IMR-90 (cell line): ENCODE results near the gene B3GAT3. TPM values are rescaled to one million over a fixed set of nuclear protein-coding genes. Genes with fewer than 3 reads are reported as not detected.

Source experiments
- ATAC-seq: fragments of 200-7000 bp; cut with Tn5 transposase; 2 replicates; pipeline ENCODE4 v1.9.1; 2020; ENCODE audit warnings: low read depth, mild to moderate bottlenecking, moderate library complexity
- BruUV-seq: library from RNA; stranded (reverse); fragments of 400-500 nt; replicated peaks from 2 replicates; lab custom pipeline; 2021; lab: Mats Ljungman, UMichigan
- CTCF ChIA-PET: fragments of 300-600 bp; formaldehyde crosslinking; extraction: SDS; loops from one replicate; lab custom pipeline; 2021; ENCODE audit warnings: antibody characterized with exemption; lab: Yijun Ruan, JAX
- POLR2A ChIA-PET: fragments of 300-600 bp; sonication (Branson Sonifier 250); formaldehyde crosslinking; loops from one replicate; lab custom pipeline; 2022; ENCODE audit warnings: antibody characterized with exemption; ENCODE audit not compliant: unreplicated experiment; lab: Charles Lee
- DNase-seq: peaks from one replicate; pipeline ENCODE4 v3.0.0; 2013
- H2AFZ ChIP-seq: replicated peaks from 2 replicates; pipeline ENCODE3; 2013; ENCODE audit warnings: low read length, mild to moderate bottlenecking; ENCODE audit not compliant: poor library complexity
- H2AK5ac ChIP-seq: 2 replicates; pipeline ENCODE4 v1.6.1; 2013; ENCODE audit warnings: low read depth, low read length, inconsistent platforms
- H2AK9ac ChIP-seq: replicated peaks from 2 replicates; pipeline ENCODE3; 2013; ENCODE audit warnings: mild to moderate bottlenecking, low read depth, low read length, moderate library complexity; ENCODE audit not compliant: poor library complexity
- H2BK120ac ChIP-seq: 2 replicates; pipeline ENCODE4 v1.6.1; 2013; ENCODE audit warnings: low read depth, low read length, inconsistent platforms
- H2BK15ac ChIP-seq: 3 replicates; pipeline ENCODE4 v1.6.1; 2013; ENCODE audit warnings: low read depth, low read length, inconsistent platforms
- H2BK20ac ChIP-seq: 2 replicates; pipeline ENCODE4 v1.6.1; 2013; ENCODE audit warnings: low read depth, mild to moderate bottlenecking, inconsistent platforms, low read length, moderate library complexity
- H2BK5ac ChIP-seq: 2 replicates; pipeline ENCODE4 v1.6.1; 2013; ENCODE audit warnings: mild to moderate bottlenecking, low read depth, low read length, inconsistent platforms; ENCODE audit not compliant: poor library complexity, severe bottlenecking
- H3K14ac ChIP-seq: replicated peaks from 2 replicates; pipeline ENCODE4 v1.6.1; 2013; ENCODE audit warnings: low read depth, low read length, inconsistent platforms
- H3K18ac ChIP-seq: 2 replicates; pipeline ENCODE4 v1.6.1; 2013; ENCODE audit warnings: low read depth, low read length, control low read depth
- H3K23ac ChIP-seq: 2 replicates; pipeline ENCODE4 v1.6.1; 2013; ENCODE audit warnings: low read depth, low read length, inconsistent platforms
- H3K27ac ChIP-seq: 2 replicates; pipeline ENCODE4 v1.5.1; 2013; ENCODE audit warnings: mild to moderate bottlenecking, control low read depth, low read length; ENCODE audit not compliant: insufficient read depth
- H3K27me3 ChIP-seq: 2 replicates; pipeline ENCODE4 v1.6.1; 2013; ENCODE audit warnings: low read length; ENCODE audit not compliant: control insufficient read depth, insufficient read depth
- H3K36me3 ChIP-seq: 2 replicates; pipeline ENCODE4 v1.6.1; 2013; ENCODE audit warnings: low read length, mixed read lengths; ENCODE audit not compliant: control insufficient read depth, insufficient read depth
- H3K4ac ChIP-seq: 2 replicates; pipeline ENCODE4 v1.6.1; 2013; ENCODE audit warnings: low read depth, low read length, inconsistent platforms
- H3K4me1 ChIP-seq: 2 replicates; pipeline ENCODE4 v1.6.1; 2013; ENCODE audit warnings: low read length, mixed read lengths; ENCODE audit not compliant: control insufficient read depth, insufficient read depth
- H3K4me2 ChIP-seq: 2 replicates; pipeline ENCODE4 v1.6.1; 2013; ENCODE audit warnings: low read depth, mild to moderate bottlenecking, control low read depth, low read length, moderate library complexity
- H3K4me3 ChIP-seq: 2 replicates; pipeline ENCODE4 v1.5.1; 2013; ENCODE audit warnings: low read depth, mild to moderate bottlenecking, control low read depth, low read length, moderate library complexity; ENCODE audit not compliant: insufficient read depth
- H3K56ac ChIP-seq: 2 replicates; pipeline ENCODE4 v1.6.1; 2013; ENCODE audit warnings: low read length, inconsistent platforms; ENCODE audit not compliant: insufficient read depth; ENCODE audit errors: extremely low read depth
- H3K79me1 ChIP-seq, 2 experiments: 2 replicates each; pipeline ENCODE4 v1.6.1; 2013; ENCODE audit warnings: low read length in 2 of 2, inconsistent platforms in 1 of 2, low read depth in 1 of 2
- H3K9ac ChIP-seq: 2 replicates; pipeline ENCODE4 v1.6.1; 2013; ENCODE audit warnings: low read depth, low read length, control low read depth
- H3K9me1 ChIP-seq: 2 replicates; pipeline ENCODE4 v1.6.1; 2013; ENCODE audit warnings: low read length, inconsistent platforms; ENCODE audit not compliant: insufficient read depth
- H3K9me3 ChIP-seq: 2 replicates; pipeline ENCODE4 v1.6.1; 2013; ENCODE audit warnings: low read length; ENCODE audit not compliant: control insufficient read depth, insufficient read depth
- H4K20me1 ChIP-seq: 2 replicates; pipeline ENCODE4 v1.6.1; 2013; ENCODE audit warnings: low read length, inconsistent platforms; ENCODE audit not compliant: insufficient read depth
- H4K5ac ChIP-seq: 2 replicates; pipeline ENCODE4 v1.6.1; 2013; ENCODE audit warnings: mild to moderate bottlenecking, low read depth, low read length, control low read depth
- H4K8ac ChIP-seq, 2 experiments: 2 replicates each; pipeline ENCODE4 v1.6.1; 2013; ENCODE audit warnings: low read depth in 2 of 2, low read length in 2 of 2, control low read depth in 1 of 2, inconsistent platforms in 1 of 2
- H4K91ac ChIP-seq: 2 replicates; pipeline ENCODE4 v1.6.1; 2013; ENCODE audit warnings: low read depth, low read length, inconsistent platforms; ENCODE audit not compliant: insufficient read depth
- BHLHE40 ChIP-seq: fragments of 150-350 bp; IDR thresholded peaks from 2 replicates; pipeline ENCODE4 v1.6.1; 2016; ENCODE audit warnings: mild to moderate bottlenecking, low read depth, low read length
- CEBPB ChIP-seq: IDR thresholded peaks from 2 replicates; pipeline ENCODE4 v1.6.1; 2012; ENCODE audit warnings: low read depth, low read length, improper control_type of control experiment
- MAZ ChIP-seq: IDR thresholded peaks from 2 replicates; pipeline ENCODE4 v1.6.1; 2012; ENCODE audit warnings: low read depth, mild to moderate bottlenecking, low read length, improper control_type of control experiment, moderate library complexity, borderline replicate concordance
- POLR2A ChIP-seq: IDR thresholded peaks from 2 replicates; pipeline ENCODE4 v1.6.1; 2012; ENCODE audit warnings: mild to moderate bottlenecking, low read depth, low read length
- RFX5 ChIP-seq: IDR thresholded peaks from 2 replicates; pipeline ENCODE4 v1.8.0; 2012; ENCODE audit warnings: low read depth, mild to moderate bottlenecking, low read length, moderate library complexity
- WGBS, 2 experiments: methylation state at CpG; one replicate each; pipeline versions ENCODE4 v1.1.5 to v1.1.7; 2013; ENCODE audit warnings: missing lambda C conversion rate in 2 of 2; ENCODE audit not compliant: insufficient read length in 1 of 2; ENCODE audit errors: extremely low coverage in 2 of 2; 5-methylcytosine and 5-hydroxymethylcytosine counted together
- dilution Hi-C: fragments of 300-500 bp; cut with HindIII; formaldehyde crosslinking; loops from one replicate; pipeline ENCODE4 v1.14.3; 2018; ENCODE audit warnings: low sequenced_read_pairs; ENCODE audit not compliant: unreplicated experiment
- in situ Hi-C: fragments of 300-500 bp; cut with MboI; formaldehyde crosslinking; loops from 3 replicates; pipeline ENCODE4 v1.14.3; 2019; ENCODE audit warnings: low sequenced_read_pairs, inconsistent platforms, mixed read lengths
- intact Hi-C: fragments of 100-400 bp; cut with micrococcal nuclease; formaldehyde crosslinking; loops from 2 replicates; pipeline ENCODE4 v1.10.0; 2022
- polyA plus RNA-seq, 3 experiments: library from polyadenylated mRNA; depleted of rRNA; stranded (reverse); fragments of >200 nt; gene quantifications; 2 replicates each; pipeline ENCODE4 v1.2.3, GENCODE V29; 2012; ENCODE audit warnings: low replicate concordance in 1 of 3
- total RNA-seq: library from RNA; depleted of rRNA; stranded (reverse); fragments of >200 nt; gene quantifications from 2 replicates; pipeline ENCODE4 v1.2.3, GENCODE V29; 2012
- TF ChIP-seq, protein P1 (sequence below): fragments of 150-350 bp; IDR thresholded peaks from 2 replicates; pipeline ENCODE4 v1.6.1; 2016; ENCODE audit warnings: low read depth, mild to moderate bottlenecking, low read length, moderate library complexity, borderline replicate concordance

B3GAT3 gene
- total and polyA plus RNA-seq, 2 of the 4 experiments (the other 2 are of a cell fraction) = 10.4 to 38.4 TPM

DNA sequence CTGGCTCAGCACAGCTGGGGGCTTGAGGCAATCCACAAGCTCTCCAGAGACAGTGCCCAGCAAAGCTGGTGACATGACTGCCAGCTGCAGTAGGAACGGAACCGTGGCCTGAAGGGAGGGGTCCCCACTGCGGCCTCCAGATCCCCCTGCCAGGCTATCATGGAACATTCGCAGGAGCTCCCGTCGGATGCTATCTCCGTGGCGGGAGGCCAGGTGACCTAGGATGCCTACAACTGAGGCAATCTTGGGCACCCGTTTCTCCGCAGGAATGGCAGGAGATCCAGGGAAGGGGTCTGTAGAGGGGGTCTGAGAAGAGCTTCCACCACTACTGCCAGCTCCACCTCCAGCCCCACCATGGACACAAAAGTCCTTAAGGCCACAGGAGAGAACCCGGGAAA is 27.2 kb upstream of the B3GAT3 start:
- dilution Hi-C loops (no loop called here), in situ Hi-C loops (no loop called here), intact Hi-C loops (no loop called here)
- H2AK5ac ChIP-seq = no peak overlapping the region
- peaks cover 8% of the 10 kb centered on the region for H3K4me1 ChIP-seq
- no peak overlapping the region for H4K91ac ChIP-seq
- no peak overlapping the region for H2BK120ac ChIP-seq
- no peak overlapping the region for H4K5ac ChIP-seq
- peaks cover 6 to 57% of the 10 kb centered on the region in 2 experiments for H3K79me1 ChIP-seq
- ChIA-PET CTCF (no interaction called here), POLR2A (interaction anchor here (1.3 kb wide), 1 partner anchor 17 kb away, joined by 5 read pairs; the partner anchor contains the start of gene CSKMT)
- H2AFZ ChIP-seq = no peak overlapping the region
- H3K4me3 ChIP-seq = no peak overlapping the region
- ATAC-seq = no peak
- TF ChIP-seq CEBPB = no peak
- no peak for TF ChIP-seq BHLHE40
- TF ChIP-seq, protein P1, sequence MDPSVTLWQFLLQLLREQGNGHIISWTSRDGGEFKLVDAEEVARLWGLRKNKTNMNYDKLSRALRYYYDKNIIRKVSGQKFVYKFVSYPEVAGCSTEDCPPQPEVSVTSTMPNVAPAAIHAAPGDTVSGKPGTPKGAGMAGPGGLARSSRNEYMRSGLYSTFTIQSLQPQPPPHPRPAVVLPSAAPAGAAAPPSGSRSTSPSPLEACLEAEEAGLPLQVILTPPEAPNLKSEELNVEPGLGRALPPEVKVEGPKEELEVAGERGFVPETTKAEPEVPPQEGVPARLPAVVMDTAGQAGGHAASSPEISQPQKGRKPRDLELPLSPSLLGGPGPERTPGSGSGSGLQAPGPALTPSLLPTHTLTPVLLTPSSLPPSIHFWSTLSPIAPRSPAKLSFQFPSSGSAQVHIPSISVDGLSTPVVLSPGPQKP = no peak
- no peak for TF ChIP-seq RFX5
- TF ChIP-seq POLR2A = no peak
- no peak for TF ChIP-seq MAZ
- H3K9me3 ChIP-seq = no peaks in the 10 kb centered on the region
- H3K9me1 ChIP-seq = 0 out of 2 replicates have a peak, but pooled peaks cover 6% of the 10 kb centered on the region
- no peak overlapping the region for H3K14ac ChIP-seq
- no peak overlapping the region for H3K18ac ChIP-seq
- no peak overlapping the region for H3K4me2 ChIP-seq
- 84% methylated on average over 9 of the region's 11 CpGs; no CpG with 5 or more reads in 1 of the 2 experiments for whole genome bisulfite sequencing, 2 experiments
- peaks cover 17% of the 10 kb centered on the region for H4K20me1 ChIP-seq
- no peak overlapping the region for H3K4ac ChIP-seq
- H2BK20ac ChIP-seq = no peak overlapping the region
- H3K36me3 ChIP-seq = peaks cover 32% of the 10 kb centered on the region
- H2AK9ac ChIP-seq = no peak overlapping the region
- H2BK5ac ChIP-seq = no peak overlapping the region
- no peak overlapping the region for H3K56ac ChIP-seq
- DNase-seq = no peak
- BruUV-seq = no TSS peak
- H3K27ac ChIP-seq = no peak overlapping the region
- no peak overlapping the region for H2BK15ac ChIP-seq
- H3K27me3 ChIP-seq = no peaks in the 10 kb centered on the region
- H4K8ac ChIP-seq = no peak overlapping the region
- H3K23ac ChIP-seq = no peak overlapping the region
- no peak overlapping the region for H3K9ac ChIP-seq
